Common myeloid progenitor, CD34-positive (primary cell): ENCODE results near the gene KAZN.
A peak's percentile ranks its signal among the peaks of the same experiment; 100 is the strongest.

Source experiments
- CTCF ChIA-PET: fragments of 350-600 bp; sonication (Branson Sonifier 250); formaldehyde crosslinking; loops from one replicate; lab custom pipeline; 2021; ENCODE audit warnings: antibody characterized with exemption; lab: Charles Lee
- POLR2A ChIA-PET: fragments of 350-600 bp; sonication (Branson Sonifier 250); formaldehyde crosslinking; loops from one replicate; lab custom pipeline; 2021; ENCODE audit warnings: antibody characterized with exemption; lab: Charles Lee
- DNase-seq, 3 donors: peaks; one replicate each; pipeline versions ENCODE4 v3.0.0 to v3.0.0-alpha.2; 2013
- H3K27ac ChIP-seq, 2 experiments: 1 replicate in 1 of 2; 2 replicates in 1 of 2; pipeline ENCODE4 v1.7.0; 2013; ENCODE audit warnings: inconsistent platforms in 2 of 2, low read length in 2 of 2, mild to moderate bottlenecking in 2 of 2, low read depth in 1 of 2, moderate library complexity in 1 of 2; ENCODE audit not compliant: severe bottlenecking in 2 of 2, insufficient read depth in 1 of 2, poor library complexity in 1 of 2
- H3K27me3 ChIP-seq, 5 experiments: replicated peaks in 2 of 5; 1 replicate in 3 of 5; 2 replicates in 2 of 5; pipeline versions ENCODE4 v1.6.1 to v1.7.0; 2013; ENCODE audit warnings: low read length in 4 of 5, mild to moderate bottlenecking in 2 of 5, moderate library complexity in 2 of 5, inconsistent platforms in 1 of 5; ENCODE audit not compliant: insufficient read depth in 5 of 5, control insufficient read depth in 4 of 5
- H3K36me3 ChIP-seq, 4 experiments: 1 replicate in 2 of 4; 2 replicates in 2 of 4; pipeline versions ENCODE4 v1.6.1 to v1.7.0; 2013; ENCODE audit warnings: low read length in 3 of 4, control low read depth in 1 of 4, mild to moderate bottlenecking in 1 of 4; ENCODE audit not compliant: control insufficient read depth in 4 of 4, insufficient read depth in 4 of 4
- H3K4me1 ChIP-seq, 4 experiments: 1 replicate in 3 of 4; 2 replicates in 1 of 4; pipeline versions ENCODE4 v1.6.1 to v1.7.1; 2013; ENCODE audit warnings: low read length in 3 of 4, mild to moderate bottlenecking in 3 of 4, control low read depth in 1 of 4, inconsistent platforms in 1 of 4, moderate library complexity in 1 of 4; ENCODE audit not compliant: control insufficient read depth in 4 of 4, insufficient read depth in 4 of 4; ENCODE audit errors: control extremely low read depth in 1 of 4
- H3K4me3 ChIP-seq, 7 experiments: 1 replicate in 4 of 7; 2 replicates in 3 of 7; pipeline versions ENCODE4 v1.5.1 to v1.7.0; 2013; ENCODE audit warnings: mild to moderate bottlenecking in 7 of 7, low read length in 6 of 7, moderate library complexity in 6 of 7, inconsistent platforms in 2 of 7, low read depth in 2 of 7, control low read depth in 1 of 7; ENCODE audit not compliant: insufficient read depth in 4 of 7, control insufficient read depth in 1 of 7; ENCODE audit errors: extremely low read depth in 1 of 7
- H3K9me3 ChIP-seq, 5 experiments: 1 replicate in 4 of 5; 2 replicates in 1 of 5; pipeline versions ENCODE4 v1.6.1 to v1.7.1; 2013; ENCODE audit warnings: low read length in 4 of 5, mild to moderate bottlenecking in 2 of 5, inconsistent platforms in 1 of 5, low read depth in 1 of 5, moderate library complexity in 1 of 5; ENCODE audit not compliant: control insufficient read depth in 4 of 5, insufficient read depth in 2 of 5; ENCODE audit errors: control extremely low read depth in 1 of 5
- WGBS: methylation state at CpG from one replicate; pipeline ENCODE4 v1.1.5; 2013; ENCODE audit not compliant: insufficient coverage; 5-methylcytosine and 5-hydroxymethylcytosine counted together

Gene KAZN

DNA sequence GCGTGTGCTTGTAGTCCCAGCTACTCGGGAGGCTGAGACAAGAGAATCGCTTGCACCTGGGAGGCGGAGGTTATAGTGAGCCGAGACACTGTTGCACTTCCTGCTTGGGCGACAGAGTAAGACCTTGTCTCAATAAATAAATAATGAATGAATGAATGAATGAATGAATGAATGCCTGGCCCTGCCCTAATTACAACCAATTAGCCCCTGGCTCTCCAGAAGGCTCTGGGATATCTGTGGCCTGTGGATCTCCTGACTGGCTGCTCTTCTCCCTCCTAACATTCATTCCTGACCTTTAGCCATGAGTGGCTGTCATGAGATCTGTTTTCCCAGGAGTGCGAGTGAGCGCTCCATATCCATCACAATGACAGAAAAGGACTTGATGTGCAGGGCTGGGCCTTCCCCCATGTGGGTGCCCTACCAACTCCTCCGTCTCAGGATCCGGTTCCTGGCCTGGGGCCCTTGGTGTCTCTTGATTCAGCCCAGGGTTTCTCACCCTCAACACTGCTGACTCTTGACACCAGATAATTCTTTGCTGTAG is 311.5 kb downstream of the KAZN start:
- no peak overlapping the region for H3K4me3 ChIP-seq
- no peak for DNase-seq
- H3K9me3 ChIP-seq = no peaks in the 10 kb centered on the region
- no peak overlapping the region for H3K27ac ChIP-seq
- no peaks in the 10 kb centered on the region for H3K4me1 ChIP-seq
- WGBS = 99% methylated on average over 7 of the region's 10 CpGs
- H3K27me3 ChIP-seq = no peaks in the 10 kb centered on the region
- no peaks in the 10 kb centered on the region for H3K36me3 ChIP-seq
- POLR2A ChIA-PET = no interaction called here
- CTCF ChIA-PET = interaction anchor here (0.6 kb wide), 1 partner anchor 12 kb away, joined by 3 read pairs; no protein-coding TSS in a partner anchor

DNA sequence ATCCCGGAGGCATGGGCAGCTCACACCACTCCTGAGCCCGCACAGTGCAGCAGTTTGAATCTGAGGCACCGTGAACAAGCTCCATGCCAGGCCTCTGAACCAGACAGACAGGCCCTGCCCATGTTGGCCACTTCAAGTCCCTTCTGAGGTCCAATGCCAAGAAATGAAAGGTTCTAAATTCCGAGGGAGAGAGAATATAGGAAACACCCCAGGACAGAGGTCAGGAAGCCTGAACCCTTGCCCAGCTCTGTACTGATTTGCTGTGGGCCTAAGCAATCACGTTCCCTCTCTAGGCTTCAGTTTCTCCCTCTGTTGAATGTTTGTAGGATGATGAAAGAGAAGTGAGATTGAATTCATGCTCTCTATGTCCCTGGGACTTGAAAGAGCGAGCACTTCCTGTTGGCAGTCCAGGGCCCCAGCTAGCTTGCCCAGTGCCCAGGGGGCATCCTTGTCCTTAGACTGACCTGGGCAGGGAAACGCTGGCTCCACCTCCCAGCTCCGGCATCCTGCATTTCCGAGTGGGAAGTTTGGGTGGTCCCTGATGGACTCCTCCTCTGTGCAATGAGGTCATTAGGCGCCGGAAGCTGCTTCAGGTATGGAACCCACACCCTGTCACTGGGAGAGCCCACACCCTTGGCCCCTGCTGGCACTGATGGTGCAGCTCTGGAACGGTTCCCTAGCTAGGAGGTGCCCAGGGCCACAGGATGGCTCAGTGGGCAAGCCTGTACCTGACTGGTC is 312.7 kb downstream of the KAZN start:
- 91% methylated on average over 12 of the region's 12 CpGs for WGBS
- CTCF ChIA-PET = interaction anchor here (1.1 kb wide), 1 partner anchor 11 kb away, joined by 3 read pairs; no protein-coding TSS in a partner anchor
- Histone ChIP-seq H3K9me3 (no peaks in the 10 kb centered on the region), H3K36me3 (no peaks in the 10 kb centered on the region), H3K27ac (no peak overlapping the region), H3K4me1 (no peaks in the 10 kb centered on the region), H3K27me3 (no peaks in the 10 kb centered on the region), H3K4me3 (no peak overlapping the region)
- POLR2A ChIA-PET = no interaction called here
- DNase-seq = no peak

DNA sequence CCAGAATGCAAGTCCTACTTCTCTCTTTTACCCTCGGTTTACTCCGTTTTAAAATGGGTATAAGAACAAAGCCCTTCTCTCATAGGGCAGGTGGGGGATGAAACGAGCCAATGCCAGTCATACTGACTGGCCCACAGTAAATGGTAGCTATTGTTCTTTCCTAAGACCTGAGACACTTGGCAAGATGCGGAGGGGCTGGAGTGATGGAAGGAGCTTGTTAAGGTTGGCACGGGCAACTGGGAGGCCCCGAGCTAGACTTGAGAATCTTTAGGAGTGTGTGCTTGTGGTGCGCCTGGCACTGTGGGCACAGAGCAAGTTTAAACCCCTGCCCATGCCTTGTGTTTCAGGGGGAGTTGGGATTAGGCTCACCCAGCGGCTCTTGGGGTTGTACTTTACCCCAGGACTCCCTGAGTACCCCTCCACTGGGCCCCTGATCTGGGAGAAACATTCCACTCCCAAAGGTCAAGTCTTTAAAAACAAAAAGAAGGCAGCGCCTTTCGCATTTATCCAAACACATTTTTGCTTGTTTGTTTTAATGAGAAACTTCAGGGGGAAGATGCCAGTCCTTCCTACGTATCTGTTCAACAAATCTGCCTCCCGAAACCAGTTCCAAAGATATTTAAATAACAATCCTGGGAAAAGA is 314.5 kb downstream of the KAZN start:
- Histone ChIP-seq H3K4me1 (no peaks in the 10 kb centered on the region), H3K9me3 (no peaks in the 10 kb centered on the region), H3K27me3 (no peaks in the 10 kb centered on the region), H3K36me3 (no peaks in the 10 kb centered on the region), H3K4me3 (no peak overlapping the region), H3K27ac (no peak overlapping the region)
- POLR2A ChIA-PET = no interaction called here
- 96% methylated on average over 10 of the region's 12 CpGs for WGBS
- DNase-seq = no peak
- CTCF ChIA-PET = no interaction called here

DNA sequence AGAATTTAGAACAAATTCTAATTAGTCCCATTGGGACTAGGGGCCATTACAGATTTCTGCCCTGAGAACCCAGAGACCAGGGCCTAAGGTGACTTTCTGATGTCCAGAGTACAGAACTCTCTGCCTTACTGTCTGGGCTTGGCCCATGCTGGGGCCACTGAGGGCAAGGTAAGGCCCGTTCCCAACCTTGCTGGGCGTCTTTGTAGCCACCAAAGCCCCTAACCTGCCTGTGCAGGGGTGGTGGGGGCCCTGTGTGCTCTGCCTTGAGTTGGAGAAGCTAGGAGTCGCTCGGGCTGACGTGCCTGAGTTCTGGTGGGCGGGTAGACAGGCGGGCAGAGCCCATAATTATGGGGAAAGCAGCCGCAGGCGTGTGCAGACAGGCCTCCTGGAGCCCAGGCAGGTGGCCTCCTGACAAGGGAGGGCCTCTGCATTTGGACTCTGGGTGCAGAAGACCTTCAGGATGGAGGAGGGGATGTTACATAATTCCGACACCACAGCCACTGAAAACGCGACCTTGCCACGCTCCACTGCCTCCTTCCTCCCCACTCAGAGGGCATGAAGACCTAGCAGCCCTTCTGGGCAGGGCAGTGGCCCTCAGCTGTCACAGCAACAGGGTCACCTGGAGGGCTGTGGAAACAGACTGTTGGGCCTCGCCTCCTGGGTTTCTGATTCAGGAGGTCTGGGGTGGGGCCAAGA is 315.1 kb downstream of the KAZN start:
- Histone ChIP-seq H3K36me3 (no peaks in the 10 kb centered on the region), H3K4me3 (no peak overlapping the region), H3K9me3 (no peaks in the 10 kb centered on the region), H3K27me3 (no peaks in the 10 kb centered on the region), H3K27ac (no peak overlapping the region), H3K4me1 (no peaks in the 10 kb centered on the region)
- no peak for DNase-seq
- 84% methylated on average over 11 of the region's 14 CpGs for WGBS
- CTCF ChIA-PET = interaction anchor here (1.5 kb wide), 1 partner anchor 15 kb away, joined by 5 read pairs; no protein-coding TSS in a partner anchor
- POLR2A ChIA-PET = no interaction called here

DNA sequence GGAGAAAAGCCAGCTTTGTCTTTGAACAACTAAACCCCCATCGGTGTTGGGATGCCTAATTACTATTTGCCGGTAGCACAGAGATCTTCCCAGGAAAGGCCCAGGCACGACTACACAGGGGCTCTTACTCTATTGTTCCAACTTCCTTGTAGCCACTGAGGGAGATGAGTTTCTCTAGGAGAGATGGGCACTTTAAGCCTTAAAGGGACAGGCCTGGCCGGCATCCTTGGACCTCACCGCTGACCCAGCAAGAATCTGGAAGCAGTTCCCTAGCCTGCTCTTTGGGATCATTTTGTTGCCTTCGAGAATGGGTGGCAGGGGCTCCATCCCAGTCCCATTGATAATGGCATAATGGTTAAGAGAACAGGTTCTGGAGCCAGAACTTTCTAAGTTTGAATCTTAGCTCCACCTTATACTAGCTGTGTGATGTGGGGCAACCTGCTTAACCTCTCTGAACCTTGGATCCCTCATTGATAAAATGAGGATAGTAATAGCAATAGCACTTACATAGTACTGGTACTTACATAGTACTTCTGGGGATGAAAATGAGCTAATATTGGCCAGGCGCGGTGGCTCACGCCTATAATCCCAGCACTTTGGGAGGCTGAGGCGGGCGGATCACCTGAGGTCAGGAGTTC is 316.0 kb downstream of the KAZN start:
- Histone ChIP-seq H3K27ac (no peak overlapping the region), H3K4me1 (no peaks in the 10 kb centered on the region), H3K27me3 (no peaks in the 10 kb centered on the region), H3K4me3 (no peak overlapping the region), H3K36me3 (no peaks in the 10 kb centered on the region), H3K9me3 (no peaks in the 10 kb centered on the region)
- WGBS = 94% methylated on average over 4 of the region's 11 CpGs
- no peak for DNase-seq
- CTCF ChIA-PET = interaction anchor here (1.0 to 1.5 kb wide), 4 partner anchors 16 to 132 kb away, joined by 3 to 5 read pairs (median 4); no protein-coding TSS in a partner anchor
- POLR2A ChIA-PET = no interaction called here

DNA sequence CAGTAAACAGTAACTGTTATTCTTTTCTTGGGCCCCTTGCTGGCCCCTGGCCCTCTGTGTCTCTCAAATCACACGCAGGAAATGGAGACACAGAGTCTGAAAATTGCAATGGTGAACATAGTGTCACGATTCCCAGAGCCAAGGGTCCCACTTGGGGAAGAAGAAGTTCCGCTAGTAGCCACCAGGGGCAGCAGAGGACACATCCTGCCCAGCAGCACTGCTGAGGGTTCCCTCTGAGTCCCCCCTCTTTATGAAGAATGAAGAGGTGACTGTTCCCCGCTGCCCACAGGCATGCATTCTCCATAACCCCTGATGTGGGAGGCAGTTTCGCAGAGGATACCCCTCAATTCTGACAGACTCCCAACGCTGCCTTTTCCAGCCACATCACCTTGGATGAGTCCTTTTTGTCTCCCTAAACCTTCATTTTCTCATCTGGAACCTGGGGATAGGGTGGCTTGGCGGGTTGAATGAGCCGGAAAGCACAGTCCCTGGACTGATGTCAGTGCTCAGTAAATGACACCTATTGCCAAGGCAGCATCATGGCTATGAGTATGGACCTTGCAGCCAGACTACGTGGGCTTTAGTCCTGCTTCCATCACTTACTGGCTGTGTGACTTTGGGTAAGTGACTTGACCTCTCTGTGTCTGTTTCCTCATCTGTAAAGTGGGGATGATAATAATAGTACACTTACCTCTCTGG is 317.0 kb downstream of the KAZN start:
- no peaks in the 10 kb centered on the region for H3K36me3 ChIP-seq
- POLR2A ChIA-PET = no interaction called here
- DNase-seq = peak; percentile 58 to 83 (median 77)
- H3K4me1 ChIP-seq = no peaks in the 10 kb centered on the region
- 40% methylated on average over 8 of the region's 9 CpGs for WGBS
- CTCF ChIA-PET = interaction anchor here (0.7 to 1.4 kb wide), 4 partner anchors 36 to 307 kb away, joined by 3 to 5 read pairs (median 4); no protein-coding TSS in a partner anchor
- no peak overlapping the region for H3K4me3 ChIP-seq
- no peak overlapping the region for H3K27ac ChIP-seq
- no peaks in the 10 kb centered on the region for H3K9me3 ChIP-seq
- H3K27me3 ChIP-seq = peaks cover 0 to 3% (median 0%) of the 10 kb centered on the region in 5 experiments
